ENCODE measurements around the gene TMEM208. TPM values are rescaled to one million over a fixed set of nuclear protein-coding genes. Genes with fewer than 3 reads are reported as not detected.

The TMEM208 gene
- total RNA-seq, 1 experiment from 2014 or later: 44.4 TPM

DNA sequence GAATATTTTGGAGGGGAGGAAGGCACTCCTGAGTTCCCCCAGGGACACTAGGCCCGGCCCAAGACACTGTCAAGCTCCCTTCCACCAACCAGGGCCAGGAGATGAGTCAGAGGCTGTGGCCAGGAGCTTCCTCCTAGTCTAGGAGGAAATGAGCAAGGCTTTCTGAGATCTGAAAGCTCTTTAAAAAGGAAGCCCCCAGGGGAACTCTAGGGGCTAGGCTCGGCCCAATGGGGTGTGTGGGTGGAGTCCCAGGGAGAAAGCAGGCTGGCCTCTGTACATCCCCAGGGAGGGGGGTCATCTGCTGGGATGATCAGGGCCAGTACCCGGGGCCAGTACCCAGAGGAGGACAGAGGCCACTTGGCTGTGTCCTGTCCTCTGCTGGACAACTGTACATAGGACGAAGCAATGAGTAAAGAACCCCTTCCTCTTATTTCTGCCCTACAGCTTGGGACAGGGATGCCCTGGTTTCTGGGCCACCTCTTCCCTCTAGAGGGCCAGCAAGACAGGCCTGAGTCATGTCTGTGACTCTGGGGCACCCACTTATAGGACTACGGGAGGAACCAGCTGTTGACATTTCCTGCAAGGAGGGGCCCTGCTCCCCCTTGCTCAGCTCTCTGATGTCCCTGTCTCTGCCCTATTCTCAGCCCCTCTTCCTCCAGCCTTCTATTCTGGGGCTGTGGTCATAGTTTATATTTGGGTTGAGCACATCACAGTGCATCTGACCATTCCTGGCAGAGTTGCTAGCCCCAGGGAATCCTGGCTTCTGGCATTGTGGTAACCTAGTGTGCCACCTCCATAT lies 17.7 kb downstream of the TMEM208 start:
- POLR2A ChIA-PET: interaction anchor here (0.6 to 2.1 kb wide), 8 partner anchors 12 to 528 kb away, joined by 3 to 20 read pairs (median 3); partner anchors contain the start of gene TMEM208

DNA sequence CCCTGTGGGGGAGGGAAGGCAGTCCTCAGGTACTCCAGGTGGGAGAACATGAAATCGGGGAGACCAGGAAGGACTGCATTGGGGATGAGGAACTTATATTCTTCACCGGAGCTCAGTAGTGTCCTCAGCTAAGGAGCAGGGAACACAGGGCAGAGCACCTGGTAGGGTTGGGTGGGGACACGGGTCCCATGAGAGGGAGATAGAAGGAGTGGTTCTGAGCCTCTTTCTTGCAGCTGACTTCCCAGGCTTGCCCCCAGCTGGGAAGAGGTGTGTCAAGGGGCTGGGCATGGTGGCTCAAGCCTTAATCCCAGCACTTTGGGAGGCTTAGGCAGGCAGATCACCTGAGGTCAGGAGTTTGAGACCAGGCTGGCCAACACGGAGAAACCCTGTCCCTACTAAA lies 18.3 kb downstream of the TMEM208 start:
- peaks cover 7% of the 10 kb centered on the region for H3K36me3 Mint-ChIP-seq (ENCODE audit: insufficient read depth, unreplicated experiment)
- peaks cover 48% of the 10 kb centered on the region for H3K4me1 Mint-ChIP-seq (ENCODE audit: insufficient read depth, unreplicated experiment)
- H3K9me3 Mint-ChIP-seq (ENCODE audit: unreplicated experiment): no peaks in the 10 kb centered on the region
- peak overlapping the region; percentile 75 for H3K27ac Mint-ChIP-seq (ENCODE audit: low read depth, unreplicated experiment)
- DNase-seq (ENCODE audit: unreplicated experiment): no peak
- TF ChIP-seq, protein P1, sequence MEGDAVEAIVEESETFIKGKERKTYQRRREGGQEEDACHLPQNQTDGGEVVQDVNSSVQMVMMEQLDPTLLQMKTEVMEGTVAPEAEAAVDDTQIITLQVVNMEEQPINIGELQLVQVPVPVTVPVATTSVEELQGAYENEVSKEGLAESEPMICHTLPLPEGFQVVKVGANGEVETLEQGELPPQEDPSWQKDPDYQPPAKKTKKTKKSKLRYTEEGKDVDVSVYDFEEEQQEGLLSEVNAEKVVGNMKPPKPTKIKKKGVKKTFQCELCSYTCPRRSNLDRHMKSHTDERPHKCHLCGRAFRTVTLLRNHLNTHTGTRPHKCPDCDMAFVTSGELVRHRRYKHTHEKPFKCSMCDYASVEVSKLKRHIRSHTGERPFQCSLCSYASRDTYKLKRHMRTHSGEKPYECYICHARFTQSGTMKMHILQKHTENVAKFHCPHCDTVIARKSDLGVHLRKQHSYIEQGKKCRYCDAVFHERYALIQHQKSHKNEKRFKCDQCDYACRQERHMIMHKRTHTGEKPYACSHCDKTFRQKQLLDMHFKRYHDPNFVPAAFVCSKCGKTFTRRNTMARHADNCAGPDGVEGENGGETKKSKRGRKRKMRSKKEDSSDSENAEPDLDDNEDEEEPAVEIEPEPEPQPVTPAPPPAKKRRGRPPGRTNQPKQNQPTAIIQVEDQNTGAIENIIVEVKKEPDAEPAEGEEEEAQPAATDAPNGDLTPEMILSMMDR (IDR thresholded peaks at IDR 0.05; ENCODE audit: unreplicated experiment): no peak
- POLR2A ChIA-PET: interaction anchor here (1.7 to 2.8 kb wide), 6 partner anchors 10 to 52 kb away, joined by 3 to 28 read pairs (median 16); partner anchors contain the start of genes E2F4, ELMO3 and TMEM208
- H3K27me3 Mint-ChIP-seq (ENCODE audit: insufficient read depth, unreplicated experiment): peaks cover 13% of the 10 kb centered on the region
- CTCF ChIA-PET: interaction anchor here (0.6 to 1.3 kb wide), 10 partner anchors 15 to 350 kb away, joined by 3 to 5 read pairs (median 4); partner anchors contain the start of gene ELMO3
- BruUV-seq (replicated peaks): TSS peak; percentile 42
- intact Hi-C loops (cut with micrococcal nuclease): no loop called here
- peak overlapping the region; percentile 81 for H3K4me3 Mint-ChIP-seq (ENCODE audit: unreplicated experiment)

More for the DNA sequence above, 17.7 kb downstream of the TMEM208 start:
- TF ChIP-seq, protein P1 (IDR thresholded peaks at IDR 0.05; ENCODE audit: unreplicated experiment): no peak
- peak overlapping the region; percentile 81 for H3K4me3 Mint-ChIP-seq (ENCODE audit: unreplicated experiment)
- no peaks in the 10 kb centered on the region for H3K9me3 Mint-ChIP-seq (ENCODE audit: unreplicated experiment)
- no TSS peak for BruUV-seq (replicated peaks)
- peaks cover 7% of the 10 kb centered on the region for H3K27me3 Mint-ChIP-seq (ENCODE audit: insufficient read depth, unreplicated experiment)
- DNase-seq (ENCODE audit: unreplicated experiment): peak; percentile 92
- H3K36me3 Mint-ChIP-seq (ENCODE audit: insufficient read depth, unreplicated experiment): peaks cover 7% of the 10 kb centered on the region
- CTCF ChIA-PET: interaction anchor here (0.5 to 1.7 kb wide), 13 partner anchors 16 to 536 kb away, joined by 3 to 16 read pairs (median 3); partner anchors contain the start of genes ATP6V0D1, ELMO3 and TMEM208
- intact Hi-C loops (cut with micrococcal nuclease): no loop called here
- peaks cover 47% of the 10 kb centered on the region for H3K4me1 Mint-ChIP-seq (ENCODE audit: insufficient read depth, unreplicated experiment)
- peak overlapping the region; percentile 75 for H3K27ac Mint-ChIP-seq (ENCODE audit: low read depth, unreplicated experiment)

DNA sequence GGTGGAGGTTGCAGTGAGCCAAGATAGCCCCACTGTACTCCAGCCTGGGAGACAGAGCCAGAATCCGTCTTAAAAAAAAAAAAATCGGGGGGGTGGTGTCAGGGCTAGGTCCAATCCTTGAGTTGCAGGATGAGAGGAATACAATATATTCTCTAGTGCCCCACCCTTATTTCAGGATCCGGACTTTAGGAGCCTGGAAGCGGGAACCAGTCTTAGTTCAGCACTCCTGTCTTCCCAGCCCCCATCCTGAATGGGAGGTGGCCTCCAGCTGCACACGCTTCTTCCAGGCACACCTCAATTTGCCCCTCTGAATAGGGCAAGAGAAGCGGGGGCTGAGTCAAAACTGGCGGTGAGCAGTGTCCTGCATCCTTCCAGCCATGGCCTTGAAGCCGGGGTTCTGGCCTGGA lies 18.7 kb downstream of the TMEM208 start:
- POLR2A ChIA-PET: interaction anchor here (0.6 to 3.7 kb wide), 17 partner anchors 10 to 349 kb away, joined by 3 to 45 read pairs (median 5); partner anchors contain the start of genes E2F4, ELMO3, EXOC3L1 and MATCAP1
- Mint-ChIP-seq H3K4me3 (ENCODE audit: unreplicated experiment) (peak overlapping the region; percentile 81), H3K27ac (ENCODE audit: low read depth, unreplicated experiment) (peak overlapping the region; percentile 75), H3K4me1 (ENCODE audit: insufficient read depth, unreplicated experiment) (peaks cover 48% of the 10 kb centered on the region), H3K27me3 (ENCODE audit: insufficient read depth, unreplicated experiment) (peaks cover 18% of the 10 kb centered on the region), H3K36me3 (ENCODE audit: insufficient read depth, unreplicated experiment) (peaks cover 7% of the 10 kb centered on the region), H3K9me3 (ENCODE audit: unreplicated experiment) (no peaks in the 10 kb centered on the region)
- intact Hi-C loops (cut with micrococcal nuclease): loop anchor here (2.0 kb wide), 2 partner anchors 19 to 47 kb away; partner anchors contain the start of genes ELMO3 and TMEM208
- no TSS peak for BruUV-seq (replicated peaks)
- peak; percentile 71 for DNase-seq (ENCODE audit: unreplicated experiment)
- TF ChIP-seq, protein P1 (IDR thresholded peaks at IDR 0.05; ENCODE audit: unreplicated experiment): no peak
- CTCF ChIA-PET: interaction anchor here (0.6 to 1.5 kb wide), 12 partner anchors 8 to 350 kb away, joined by 3 to 9 read pairs (median 4); partner anchors contain the start of genes ELMO3 and TMEM208
